ENCODE data around the gene XAB2.

XAB2 gene

GRCh38 chr19:7617172-7617571 lies 12.2 kb downstream of the XAB2 start:
- no peak for DNase-seq (ENCODE audit: low read depth)
- H3K4me3 ChIP-seq (replicated peaks; ENCODE audit: low read depth, low read length), result no peak overlapping the region
- TF ChIP-seq CTCF (IDR thresholded peaks at IDR 0.05; ENCODE audit: low read length, missing control alignments), result no peak

GRCh38 chr19:7614859-7615741 lies 14.2 kb downstream of the XAB2 start:
- no peak overlapping the region for H3K4me3 ChIP-seq (replicated peaks; ENCODE audit: low read depth, low read length)
- TF ChIP-seq CTCF (IDR thresholded peaks at IDR 0.05; ENCODE audit: low read length, missing control alignments), result no peak
- no peak for DNase-seq (ENCODE audit: low read depth)

GRCh38 chr19:7612282-7613274 lies 16.8 kb downstream of the XAB2 start:
- H3K4me3 ChIP-seq (replicated peaks; ENCODE audit: low read depth, low read length), result no peak overlapping the region
- no peak for TF ChIP-seq CTCF (IDR thresholded peaks at IDR 0.05; ENCODE audit: low read length, missing control alignments)
- no peak for DNase-seq (ENCODE audit: low read depth)

GRCh38 chr19:7611541-7612279 lies 17.6 kb downstream of the XAB2 start:
- DNase-seq (ENCODE audit: low read depth), result no peak

GRCh38 chr19:7610491-7611240 lies 18.7 kb downstream of the XAB2 start:
- H3K4me3 ChIP-seq (replicated peaks; ENCODE audit: low read depth, low read length), result no peak overlapping the region
- no peak for TF ChIP-seq CTCF (IDR thresholded peaks at IDR 0.05; ENCODE audit: low read length, missing control alignments)
- no peak for DNase-seq (ENCODE audit: low read depth)

More at GRCh38 chr19:7611541-7612279, 17.6 kb downstream of the XAB2 start:
- TF ChIP-seq CTCF (IDR thresholded peaks at IDR 0.05; ENCODE audit: low read length, missing control alignments), result no peak
- no peak overlapping the region for H3K4me3 ChIP-seq (replicated peaks; ENCODE audit: low read depth, low read length)

Measured in fibroblast of pulmonary artery (primary cell).